Stimulated activated CD4-positive, alpha-beta T cell treated with anti-CD3 and anti-CD28 coated beads, Interleukin-15, amount 100 ng/mL, for 48 hours (primary cell): ENCODE data around the gene PIP5K1B.

Source experiments
- DNase-seq, 2 donors: peaks; one replicate each; pipeline ENCODE4 v3.0.0-alpha.2; 2020; ENCODE audit warnings: low read depth in 2 of 2

Gene PIP5K1B

DNA sequence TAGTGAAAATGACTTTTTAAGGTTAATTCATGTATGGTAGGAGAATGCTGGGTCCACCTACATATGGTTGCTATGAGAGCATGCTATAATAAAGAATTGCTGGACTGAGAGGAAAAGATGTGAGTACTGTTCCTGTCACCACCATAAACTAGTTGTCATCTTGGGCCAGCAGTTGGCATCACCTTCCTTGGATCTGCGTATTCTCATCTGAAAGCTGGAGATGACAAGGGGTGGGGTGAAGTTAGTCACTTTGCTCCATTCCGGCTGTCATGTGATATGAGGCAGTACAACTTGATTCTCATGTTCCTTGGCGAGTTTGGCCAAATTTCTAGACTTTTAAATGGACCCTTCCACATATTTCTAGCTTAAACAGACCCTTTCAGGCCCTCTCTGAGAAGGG, 33.3 kb downstream of the PIP5K1B start:
- no peak for DNase-seq

DNA sequence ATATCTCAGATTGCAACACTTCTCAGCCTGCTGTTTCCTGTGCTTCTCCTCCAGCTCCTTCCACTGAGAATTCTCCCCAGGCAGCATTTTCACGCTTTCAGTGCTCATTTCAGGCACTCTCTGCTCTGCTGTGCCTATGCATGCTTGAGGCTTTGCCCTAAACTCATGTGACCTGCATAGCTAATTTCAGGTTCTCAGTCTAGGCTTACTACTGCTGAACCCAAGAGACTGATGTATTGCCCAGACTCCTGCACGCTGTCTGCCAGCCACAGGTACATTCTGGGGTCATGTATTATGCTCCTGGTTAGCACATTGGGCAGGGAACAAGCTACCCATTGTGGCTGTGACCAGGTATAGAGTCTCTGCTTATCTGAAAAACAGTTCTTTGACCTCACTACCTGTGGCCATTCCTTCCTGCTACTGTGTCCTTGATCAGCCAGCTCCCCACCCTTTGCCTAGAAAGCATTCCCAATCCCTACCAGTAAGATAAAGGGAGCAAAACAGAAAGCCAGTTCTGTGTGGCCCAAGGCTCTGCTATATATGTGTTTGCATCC, 34.7 kb downstream of the PIP5K1B start:
- no peak for DNase-seq

DNA sequence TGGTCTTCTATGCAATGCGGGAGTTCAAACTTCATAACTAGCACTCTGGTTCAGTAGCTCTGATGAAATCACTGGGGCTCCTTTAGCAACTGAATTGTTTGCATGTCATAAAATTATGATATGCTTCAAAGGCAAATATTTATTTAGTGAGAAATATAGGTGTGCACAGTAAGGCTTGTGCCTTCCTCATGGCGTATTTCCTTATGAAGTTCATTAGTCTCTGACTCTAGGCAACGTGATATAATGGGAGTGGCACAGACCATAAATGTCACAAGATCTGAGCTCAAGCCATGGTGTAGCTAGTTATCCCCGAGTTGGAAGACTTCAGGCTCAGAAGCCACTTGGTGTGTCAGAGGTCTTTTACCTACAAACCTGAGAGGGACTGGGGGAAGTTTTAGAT, 35.5 kb downstream of the PIP5K1B start:
- no peak for DNase-seq

DNA sequence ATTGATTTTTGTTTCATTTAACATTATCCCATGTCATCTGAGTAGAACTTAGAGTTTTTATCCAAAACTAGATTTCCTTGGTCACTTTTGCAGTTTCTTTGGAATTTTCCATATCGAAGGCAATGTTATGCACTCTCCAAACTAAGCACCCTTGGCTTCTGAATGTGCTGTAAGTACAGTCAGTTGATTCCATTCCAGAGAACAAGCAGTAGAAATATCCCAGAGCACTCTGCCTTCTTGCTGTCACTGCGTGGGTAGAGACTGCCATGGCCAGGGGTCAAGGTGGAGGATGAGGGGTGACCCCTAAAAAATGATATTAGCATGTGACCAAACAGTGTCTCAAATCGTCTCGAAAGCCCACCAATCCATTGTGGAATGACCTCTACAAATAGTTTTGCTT, 36.2 kb downstream of the PIP5K1B start:
- DNase-seq: no peak

DNA sequence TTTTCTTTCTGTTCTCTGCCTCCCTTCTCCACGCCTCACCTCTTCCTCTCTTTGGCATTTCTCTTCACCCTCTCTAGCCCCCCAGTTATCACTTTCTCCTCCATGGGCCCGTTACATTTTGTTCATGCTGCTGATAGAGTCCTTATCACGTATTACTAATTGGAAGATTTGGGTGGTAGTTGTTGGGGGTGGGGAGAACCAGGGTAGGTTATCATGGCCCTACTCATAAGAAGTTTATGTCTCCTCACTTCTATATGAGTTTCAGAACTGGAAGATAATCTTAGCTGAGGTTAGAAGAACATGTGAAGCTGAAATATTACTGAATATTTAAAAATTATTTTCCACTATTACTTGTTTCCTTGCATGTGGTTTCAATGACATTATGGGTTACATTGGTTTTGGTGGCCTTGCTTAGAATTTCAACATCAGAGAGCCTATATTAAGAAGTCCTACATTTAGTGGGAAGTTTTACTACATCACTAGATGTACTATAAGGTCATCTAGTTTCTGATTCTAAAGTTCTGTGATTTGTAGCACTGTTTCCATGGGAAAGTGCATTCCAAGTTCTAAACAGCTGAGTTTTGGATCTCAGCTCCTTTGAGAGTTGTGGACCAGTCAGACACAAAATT, 36.8 kb downstream of the PIP5K1B start:
- no peak for DNase-seq

DNA sequence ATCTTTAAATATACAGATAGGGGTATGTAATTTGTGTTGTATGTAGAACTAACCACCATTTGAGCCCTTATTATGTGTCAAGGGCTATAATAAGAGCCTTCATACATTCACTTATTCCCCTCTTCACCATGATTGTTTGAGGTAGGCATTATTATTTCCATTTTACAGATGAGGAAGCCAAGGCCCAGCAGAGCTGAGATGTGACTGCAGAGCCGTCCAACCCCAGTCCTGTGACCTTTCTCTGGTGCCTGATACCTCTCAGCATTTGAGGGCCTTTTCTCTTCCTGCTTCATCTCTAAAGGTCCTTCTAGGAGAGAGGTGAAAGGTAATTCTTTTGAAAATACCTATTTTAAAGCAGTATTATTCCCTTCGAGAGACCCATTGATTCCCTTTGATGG, 37.3 kb downstream of the PIP5K1B start:
- DNase-seq: no peak

DNA sequence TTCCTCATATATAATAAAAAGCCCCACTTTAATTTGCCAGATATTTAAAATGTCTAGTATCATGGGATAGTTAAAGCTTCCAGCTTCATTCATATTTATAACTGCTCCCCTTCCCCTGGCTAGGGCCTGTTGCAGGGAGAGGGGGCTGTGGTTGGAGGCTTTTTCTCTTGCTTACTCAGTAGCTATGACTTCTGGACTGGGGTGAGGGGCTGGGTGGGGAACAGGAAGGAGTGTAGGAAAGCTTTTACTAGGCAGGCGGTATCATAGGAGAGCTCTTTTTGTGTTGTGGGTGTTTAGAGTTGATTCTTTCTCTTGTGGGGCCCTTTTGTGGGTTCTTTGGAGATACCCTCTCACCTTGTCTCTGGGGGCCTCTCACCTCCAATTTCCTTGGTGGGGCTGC, 39.4 kb downstream of the PIP5K1B start:
- DNase-seq: no peak

DNA sequence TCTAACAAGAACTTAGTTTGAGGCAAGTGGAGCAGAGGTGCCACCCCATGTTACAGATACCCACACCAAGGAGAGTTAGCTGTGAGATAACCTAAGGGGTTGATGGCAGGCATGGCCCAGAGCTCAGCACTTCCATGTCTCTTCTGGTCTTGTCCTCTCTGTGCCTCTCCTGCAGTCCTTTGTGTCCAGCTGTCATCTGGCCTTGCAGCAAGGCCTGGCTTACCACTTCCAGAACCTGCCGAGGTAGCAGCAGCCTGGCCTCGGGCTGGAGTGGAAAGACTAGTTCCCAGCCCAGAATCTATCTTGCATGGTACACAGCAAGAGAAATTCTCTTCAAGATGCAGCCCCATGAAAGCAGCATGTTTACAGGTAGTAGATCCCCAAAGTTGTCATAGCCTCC, 41.5 kb downstream of the PIP5K1B start:
- no peak for DNase-seq

DNA sequence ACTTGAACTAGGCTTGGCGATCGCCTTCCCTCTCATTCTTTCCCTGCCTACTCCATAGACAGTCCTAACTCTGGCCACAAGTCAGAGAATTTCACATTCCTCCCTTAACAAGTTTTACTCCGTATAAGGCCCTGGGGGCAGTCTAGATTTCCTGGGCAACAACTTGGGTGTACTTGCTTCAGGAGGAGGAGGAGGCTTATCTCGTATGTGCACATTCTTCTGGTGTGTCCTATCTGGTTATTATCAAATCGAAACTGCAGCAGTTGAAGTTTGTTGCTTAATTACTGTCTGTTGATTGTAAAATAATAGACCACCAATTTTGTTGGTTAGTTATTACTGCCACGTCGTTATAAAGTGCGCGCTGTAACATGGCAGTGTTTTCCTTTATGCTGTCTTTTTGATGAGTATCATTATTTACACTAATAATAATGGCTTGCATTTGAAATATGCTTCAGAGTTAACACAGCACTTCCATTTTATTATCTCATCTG, 42.0 kb downstream of the PIP5K1B start:
- DNase-seq: no peak

DNA sequence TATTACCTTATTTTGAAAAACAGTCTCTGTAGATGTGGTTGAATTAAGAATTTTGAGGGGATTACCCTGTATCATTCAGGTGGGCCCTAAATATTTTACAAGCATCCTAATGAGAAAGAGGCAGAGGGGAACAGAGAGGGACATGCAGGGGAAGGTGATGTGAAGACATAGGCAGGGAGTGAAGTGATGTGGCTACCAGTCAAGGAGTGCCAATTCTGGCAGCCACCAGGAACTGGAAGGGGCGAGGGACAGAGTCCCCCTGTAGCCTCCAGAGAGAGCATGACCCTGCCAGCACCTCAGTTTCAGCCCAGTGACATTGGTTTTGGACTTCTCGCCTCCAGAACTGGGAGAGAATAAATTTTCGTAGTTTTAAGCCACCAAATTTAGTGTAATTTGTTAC, 44.1 kb downstream of the PIP5K1B start:
- no peak for DNase-seq

DNA sequence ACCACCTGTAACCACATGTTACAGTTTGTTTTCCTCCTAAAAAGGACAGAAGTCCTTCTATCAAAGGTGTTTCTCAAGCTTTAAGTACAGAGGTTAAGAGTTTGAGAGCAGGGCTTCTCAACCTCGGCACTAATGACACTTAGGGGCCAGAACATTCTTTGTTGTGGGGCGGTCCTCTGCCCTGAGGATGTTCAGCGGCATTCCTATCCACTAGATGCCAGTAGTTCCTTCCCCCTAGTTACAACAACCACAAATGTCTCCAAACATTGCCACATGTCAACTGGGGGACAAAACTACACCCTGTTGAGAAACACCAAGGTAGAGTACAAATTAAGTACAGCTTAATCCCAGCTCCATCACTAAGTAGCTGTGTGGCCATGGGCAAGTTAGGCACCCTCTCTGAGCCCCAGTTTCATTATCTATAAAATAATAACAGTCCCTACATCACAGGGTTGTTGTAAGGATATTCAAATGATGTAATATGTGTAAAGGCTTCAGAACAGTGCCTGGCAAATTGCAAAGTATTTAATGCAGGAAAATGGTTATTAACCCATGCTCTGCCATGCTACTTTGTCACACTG, 44.6 kb downstream of the PIP5K1B start:
- DNase-seq: no peak

DNA sequence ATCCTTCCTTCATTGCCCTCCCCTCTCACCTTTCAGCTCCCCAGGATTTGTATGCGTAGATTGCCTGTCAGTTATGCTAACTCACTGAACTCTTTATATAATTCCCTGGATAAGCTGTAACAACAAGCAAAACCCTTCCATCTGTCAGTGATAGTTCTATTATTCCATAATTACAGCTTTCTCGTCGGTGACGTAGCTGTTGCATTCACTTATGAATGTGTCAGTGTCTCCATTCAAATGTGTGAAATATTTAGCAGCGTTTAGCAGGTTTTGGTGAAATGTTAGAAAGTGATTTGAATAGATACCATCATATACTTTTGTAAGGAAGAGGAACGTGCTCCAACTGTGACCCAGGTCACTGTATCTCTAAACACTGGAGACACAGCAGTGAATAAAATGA, 45.2 kb downstream of the PIP5K1B start:
- no peak for DNase-seq

DNA sequence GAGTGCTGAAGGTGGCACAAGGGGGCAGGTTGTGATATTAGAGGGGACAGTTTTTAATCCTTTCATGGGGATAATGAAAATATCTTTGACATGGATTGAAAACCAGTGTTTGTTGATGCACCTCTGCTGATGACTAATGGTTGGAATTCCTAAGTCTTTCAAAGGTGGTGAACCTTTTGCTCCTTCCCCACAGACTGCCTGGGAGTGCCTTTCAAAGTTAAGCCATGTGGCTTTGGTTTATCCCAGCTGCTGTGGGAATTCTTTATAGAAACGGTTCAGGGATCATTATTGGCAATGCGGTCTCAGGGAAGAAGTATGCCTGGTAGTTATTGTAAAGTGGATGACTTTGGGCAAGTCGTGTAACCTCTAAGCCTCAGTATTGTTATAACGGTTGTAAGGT, 45.7 kb downstream of the PIP5K1B start:
- DNase-seq: no peak

DNA sequence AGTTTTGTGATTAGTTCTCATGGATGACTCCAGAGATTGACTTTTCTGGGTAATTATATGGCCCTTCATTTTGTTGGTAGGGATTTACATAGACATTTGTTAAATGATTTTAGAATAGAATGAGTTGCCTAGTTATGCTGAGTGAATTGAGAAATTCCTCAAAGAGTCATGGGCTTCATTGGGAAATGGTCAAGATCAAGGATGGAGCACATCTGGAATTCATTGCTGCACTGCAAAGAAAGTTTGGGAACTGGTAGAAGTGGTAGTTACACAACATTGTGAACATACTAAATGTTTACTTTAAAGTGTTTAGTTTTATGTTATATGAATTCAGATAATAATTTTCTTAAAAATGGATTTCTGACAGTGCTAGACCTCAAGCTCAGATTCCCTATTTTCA, 46.5 kb downstream of the PIP5K1B start:
- no peak for DNase-seq

DNA sequence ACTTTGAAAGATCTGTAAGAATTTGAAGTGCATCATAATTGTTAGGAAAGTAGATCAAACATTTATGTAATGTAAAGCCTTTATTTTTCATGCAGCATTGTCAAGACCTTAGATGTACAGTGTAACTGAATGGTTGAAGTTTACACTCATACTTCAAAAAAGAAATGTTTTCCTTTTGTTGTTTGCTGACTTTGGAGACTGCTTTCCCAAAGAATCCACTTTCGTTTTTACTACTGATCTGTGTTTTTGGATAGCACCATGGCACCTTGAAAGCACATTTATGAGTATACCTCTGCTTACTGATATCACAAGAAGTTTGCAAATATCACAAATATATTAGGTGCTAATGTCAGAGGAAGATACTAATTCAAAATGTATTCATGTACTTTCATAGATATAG, 50.0 kb downstream of the PIP5K1B start:
- no peak for DNase-seq

DNA sequence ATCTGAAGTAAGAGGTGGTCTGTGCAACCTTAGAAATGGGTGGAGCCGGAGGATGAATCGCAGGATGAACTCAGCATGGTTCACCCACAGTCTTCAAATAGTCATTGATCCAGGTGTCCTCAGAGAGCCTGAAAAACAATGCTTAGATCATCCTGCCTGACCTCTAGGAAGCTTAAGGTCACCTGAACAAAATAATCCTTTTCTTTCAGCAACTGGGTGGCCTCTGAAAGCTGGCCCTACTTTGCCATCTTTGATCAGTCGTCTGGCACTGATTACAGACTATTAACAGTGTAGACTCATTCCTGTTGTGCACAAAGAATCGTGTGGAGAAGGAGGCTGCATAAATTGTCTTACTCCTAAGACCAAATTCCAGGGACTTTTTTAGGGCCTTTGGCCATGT, 50.7 kb downstream of the PIP5K1B start:
- DNase-seq: no peak

DNA sequence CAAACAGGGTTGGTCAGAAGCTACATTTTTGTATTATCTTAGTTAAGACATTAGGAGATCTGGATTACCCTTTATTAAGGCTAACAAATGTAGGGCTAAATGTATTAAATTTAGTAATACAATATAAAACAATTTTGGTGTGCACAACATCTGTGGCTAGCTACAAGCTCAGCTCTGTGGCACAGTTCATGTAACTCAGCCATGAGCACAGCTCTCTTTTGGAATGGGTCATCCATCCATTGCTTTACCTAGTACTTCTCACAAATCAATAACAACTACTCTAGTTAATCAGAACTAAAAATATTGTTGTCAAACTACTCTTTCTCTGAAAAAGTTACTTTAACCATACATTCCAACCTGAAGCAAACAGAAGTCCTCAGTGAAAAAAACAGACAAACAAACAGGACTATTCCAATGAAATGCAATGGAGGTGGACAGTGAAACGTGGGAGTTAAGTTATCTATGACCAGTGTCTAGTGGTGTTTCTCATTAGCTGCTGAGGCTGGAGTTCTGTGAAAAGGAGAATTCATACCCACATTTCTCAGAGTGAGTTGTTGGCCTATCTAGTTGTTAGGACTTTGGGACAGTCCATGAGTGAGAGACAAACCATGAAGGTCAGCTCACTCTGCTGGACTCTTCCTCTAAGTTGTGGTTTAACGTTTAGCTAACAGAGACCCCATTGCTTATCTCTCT, 55.1 kb downstream of the PIP5K1B start:
- DNase-seq: no peak

DNA sequence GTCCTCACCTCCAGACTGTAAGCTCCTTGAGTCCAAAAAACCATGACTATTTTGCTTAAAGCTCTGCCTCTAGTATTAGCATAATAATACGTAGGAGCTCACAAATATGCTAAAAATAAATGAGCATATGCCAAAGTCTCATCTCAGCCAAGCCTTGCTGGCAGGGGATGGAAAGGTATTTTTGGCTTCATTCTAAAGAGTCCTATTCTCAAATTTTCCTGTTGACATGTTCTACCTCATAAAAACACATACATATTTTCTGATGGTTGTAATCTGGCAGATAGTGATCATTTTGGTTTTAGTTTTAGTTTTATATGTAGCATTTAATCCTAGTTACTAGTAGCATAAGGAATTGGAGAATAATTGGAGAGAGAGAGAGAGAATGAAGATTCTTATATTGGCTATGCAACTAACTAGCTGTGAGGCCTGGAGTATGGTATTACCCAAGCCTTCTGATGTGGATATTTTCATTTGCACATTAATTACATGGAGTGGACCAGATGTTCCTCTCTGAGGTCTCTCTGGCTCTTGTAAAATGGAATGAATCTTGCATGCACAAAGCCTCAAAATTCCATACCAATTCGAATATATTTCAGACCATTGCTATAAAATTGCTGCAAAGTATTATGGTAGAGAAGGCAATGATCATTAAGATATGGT, 55.8 kb downstream of the PIP5K1B start:
- no peak for DNase-seq

DNA sequence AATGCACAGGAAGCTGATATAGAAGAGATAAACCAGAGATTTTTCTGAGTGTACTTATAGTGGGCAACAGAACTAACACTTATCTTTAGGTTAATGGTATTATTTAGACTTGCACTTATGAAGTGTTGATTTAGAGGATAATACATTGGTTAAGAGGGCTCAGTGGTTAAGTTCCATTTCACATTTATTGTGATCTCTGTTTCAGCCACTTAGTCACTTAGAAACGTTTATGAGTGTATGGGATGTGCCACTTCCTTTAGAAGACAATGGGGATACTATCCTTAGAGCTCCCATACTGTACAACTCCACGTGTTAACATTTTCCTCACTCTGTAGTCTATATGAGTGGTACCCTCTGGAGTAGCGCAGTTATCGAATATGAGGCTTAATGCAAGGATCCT, 57.5 kb downstream of the PIP5K1B start:
- no peak for DNase-seq

DNA sequence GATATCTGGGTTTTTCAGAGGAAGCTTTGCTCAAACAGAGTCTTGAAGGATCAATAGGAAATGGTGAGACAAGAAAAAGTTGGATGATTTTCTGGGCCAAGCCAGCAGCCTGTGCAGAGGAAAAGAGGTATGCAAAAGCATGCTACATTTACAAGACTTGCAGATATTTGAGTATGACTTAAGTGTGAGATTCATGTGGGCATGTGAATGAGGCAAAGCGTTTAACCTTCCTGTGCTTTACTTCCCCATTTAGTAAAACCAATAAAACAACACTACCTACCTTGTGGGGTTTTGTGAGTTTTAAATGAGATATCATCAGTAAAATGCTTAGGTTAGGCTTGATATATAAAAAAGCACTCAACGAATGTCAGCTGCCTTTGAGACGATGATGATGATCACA, 58.1 kb downstream of the PIP5K1B start:
- no peak for DNase-seq

DNA sequence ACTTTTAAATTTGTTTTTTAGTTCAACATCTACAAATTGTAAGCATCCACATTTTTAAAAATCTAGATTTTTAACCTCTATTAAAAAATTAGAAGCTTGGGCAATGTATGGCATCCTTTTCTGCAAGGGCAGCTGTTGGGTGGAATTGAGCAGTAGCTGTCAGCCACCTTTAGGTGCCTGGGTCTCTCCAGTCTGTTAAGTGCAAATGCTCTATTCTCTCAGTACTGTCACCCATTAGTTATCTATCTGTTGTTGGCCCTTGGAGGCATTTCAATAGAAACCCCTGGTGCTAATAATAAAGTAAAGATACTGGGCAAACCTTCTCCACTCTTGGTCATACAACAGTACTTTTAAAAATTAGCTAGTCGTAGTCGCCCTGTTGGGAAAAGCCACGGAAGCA, 63.6 kb downstream of the PIP5K1B start:
- no peak for DNase-seq

DNA sequence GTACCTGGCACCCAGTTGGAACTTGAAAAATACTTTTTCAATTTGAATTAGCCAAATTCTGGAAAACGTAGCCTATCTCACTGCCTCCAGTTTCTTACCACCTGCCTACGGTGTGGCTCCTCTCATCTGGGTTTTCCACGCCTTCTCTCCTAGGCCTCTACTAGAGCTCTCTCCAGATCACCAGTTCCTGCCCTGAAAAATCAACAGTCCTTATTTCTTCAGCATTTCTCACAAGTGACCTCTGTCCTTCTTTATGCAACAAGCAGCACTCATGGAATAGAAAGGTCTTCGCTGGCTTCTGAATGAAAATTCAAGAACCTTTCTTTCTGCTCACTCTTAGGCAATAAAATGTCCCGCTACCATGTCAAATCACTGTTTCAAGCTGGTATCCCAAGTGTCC, 64.8 kb downstream of the PIP5K1B start:
- no peak for DNase-seq

DNA sequence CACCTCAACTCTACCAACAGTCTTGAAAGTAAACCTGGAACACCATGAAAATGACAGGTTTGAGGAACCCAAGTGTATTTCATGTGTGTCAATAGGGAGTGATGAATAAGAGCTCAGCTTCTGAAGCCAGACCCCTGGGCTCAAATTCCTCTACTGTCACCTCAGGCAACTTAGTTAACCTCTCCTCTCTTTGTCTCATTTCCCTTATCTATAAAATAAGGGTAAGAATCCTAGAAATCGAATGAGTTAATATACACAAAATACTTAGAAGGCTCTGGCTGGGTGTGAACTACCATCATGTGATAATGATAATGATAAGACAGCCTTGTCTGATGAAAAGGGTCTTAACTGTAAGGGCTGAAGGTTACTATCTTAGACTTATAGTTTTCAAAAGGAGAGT, 66.3 kb downstream of the PIP5K1B start:
- no peak for DNase-seq
